Naive B cell (primary cell): ENCODE results near the gene TBX1. TPM values are rescaled to one million over a fixed set of nuclear protein-coding genes. Genes with fewer than 3 reads are reported as not detected.

Source experiments
- ATAC-seq, 2 donors: fragments of 150-1000 bp; cut with Tn5 transposase; 2 replicates each; pipeline ENCODE4 v1.10.0; 2021; ENCODE audit warnings: low read depth in 2 of 2, mild to moderate bottlenecking in 2 of 2, moderate library complexity in 2 of 2
- DNase-seq: peaks from one replicate; pipeline ENCODE4 v3.0.0; 2022
- H3K27ac Mint-ChIP-seq, 6 donors: one replicate each; pipeline ENCODE4 v1.8.0; 2020 to 2022; ENCODE audit warnings: mild to moderate bottlenecking in 6 of 6, mixed read lengths in 6 of 6, moderate library complexity in 5 of 6, inconsistent platforms in 2 of 6
- H3K27me3 Mint-ChIP-seq, 3 donors: one replicate each; pipeline ENCODE4 v1.8.0; 2021 to 2022; ENCODE audit warnings: mixed read lengths in 3 of 3, mild to moderate bottlenecking in 1 of 3
- H3K36me3 Mint-ChIP-seq, 2 donors: one replicate each; pipeline ENCODE4 v1.8.0; 2020 to 2022; ENCODE audit warnings: mixed read lengths in 2 of 2, inconsistent platforms in 1 of 2, mild to moderate bottlenecking in 1 of 2
- H3K4me1 Mint-ChIP-seq, 3 donors: one replicate each; pipeline ENCODE4 v1.8.0; 2020 to 2022; ENCODE audit warnings: mixed read lengths in 3 of 3, inconsistent platforms in 1 of 3, mild to moderate bottlenecking in 1 of 3, moderate library complexity in 1 of 3
- H3K4me3 Mint-ChIP-seq, 8 donors: one replicate each; pipeline ENCODE4 v1.8.0; 2020 to 2022; ENCODE audit warnings: mild to moderate bottlenecking in 8 of 8, mixed read lengths in 8 of 8, moderate library complexity in 8 of 8, inconsistent platforms in 2 of 8
- H3K9me3 Mint-ChIP-seq, 7 donors: one replicate each; pipeline ENCODE4 v1.8.0; 2020 to 2022; ENCODE audit warnings: mixed read lengths in 7 of 7, mild to moderate bottlenecking in 5 of 7, inconsistent platforms in 2 of 7, moderate library complexity in 1 of 7
- polyA plus RNA-seq, 6 donors: library from polyadenylated mRNA; unstranded; fragments of 300-500 nt; fragmentation: Illumina TruSeq; gene quantifications; one replicate each; pipeline ENCODE4 v1.2.3, GENCODE V29; 2021; ENCODE audit warnings: low read depth in 6 of 6

TBX1 gene
- polyA plus RNA-seq, 6 donors from 2014 or later = not detected

DNA sequence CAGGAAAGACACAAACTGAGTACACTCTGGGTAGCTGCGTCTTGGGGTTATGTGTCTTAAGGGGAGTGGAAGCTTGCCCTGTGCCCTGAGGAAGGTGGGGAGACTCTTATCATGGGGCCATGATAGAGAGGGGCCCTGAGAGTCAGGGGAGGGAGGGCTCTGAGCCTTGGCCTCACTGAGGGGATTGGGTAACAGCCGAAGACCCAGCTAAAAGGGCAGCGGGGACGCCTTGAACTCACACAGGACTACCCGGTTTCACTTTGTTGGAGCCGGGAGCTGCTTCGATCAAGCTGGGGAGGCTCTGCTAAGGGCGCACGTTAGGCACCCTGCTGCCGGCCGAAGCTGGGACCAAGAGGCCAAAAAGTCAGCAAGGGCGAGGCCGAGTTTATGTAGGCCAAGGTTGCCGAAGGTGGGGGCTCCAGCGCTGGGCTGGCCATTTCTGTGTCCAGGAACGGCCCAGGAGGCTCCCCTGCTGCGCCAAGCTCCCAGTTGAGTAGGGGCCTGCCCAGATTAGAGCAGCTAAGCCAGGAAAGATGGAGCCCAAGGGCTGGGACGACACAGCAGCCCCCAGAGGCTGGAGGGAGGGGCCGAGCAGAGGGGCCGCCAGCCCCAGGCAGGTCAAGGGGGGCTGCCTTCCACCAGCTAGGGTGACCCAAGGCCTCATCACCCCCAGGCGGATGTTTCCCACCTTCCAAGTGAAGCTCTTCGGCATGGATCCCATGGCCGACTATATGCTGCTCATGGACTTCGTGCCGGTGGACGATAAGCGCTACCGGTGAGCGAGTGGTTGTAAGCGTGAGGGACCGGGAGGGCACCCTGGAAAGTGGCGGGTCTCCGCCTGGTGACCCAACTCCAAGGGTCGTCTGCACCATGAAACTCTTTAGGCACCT, 2.2 kb downstream of the TBX1 start:
- Mint-ChIP-seq H3K4me3 (peak overlapping the region in 4 of 8 donors; percentile 16 to 41 (median 31)), H3K4me1 (peaks cover 23 to 34% (median 25%) of the 10 kb centered on the region in 3 donors)

GRCh38 chr22:19763458-19764298, 3.1 kb downstream of the TBX1 start:
- peaks cover 8 to 13% of the 10 kb centered on the region in 2 donors for H3K36me3 Mint-ChIP-seq

More for the DNA sequence above, 2.2 kb downstream of the TBX1 start:
- Mint-ChIP-seq H3K36me3 (peaks cover 8 to 13% of the 10 kb centered on the region in 2 donors), H3K27ac (no peak overlapping the region), H3K9me3 (peaks cover 0 to 7% (median 0%) of the 10 kb centered on the region in 7 donors), H3K27me3 (peaks cover 45 to 76% (median 67%) of the 10 kb centered on the region in 3 donors)
- no peak for ATAC-seq
- DNase-seq = no peak

DNA sequence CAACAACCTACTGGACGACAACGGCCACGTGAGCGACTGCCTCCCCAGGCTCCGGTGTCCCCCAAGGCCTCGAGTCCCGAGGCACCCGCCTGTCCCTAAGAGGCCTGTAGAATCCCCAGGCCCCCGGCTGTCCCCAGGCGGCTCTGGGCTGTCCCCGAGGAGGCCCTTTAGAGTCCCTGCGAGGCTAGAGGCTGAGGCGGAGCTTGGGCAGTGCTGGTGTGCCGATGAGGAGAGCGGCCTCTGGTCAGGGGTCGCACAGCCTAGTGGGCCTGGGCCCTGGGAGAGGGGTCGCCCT, 3.7 kb downstream of the TBX1 start:
- DNase-seq (no peak), ATAC-seq (no peak)
- H3K36me3 Mint-ChIP-seq = peaks cover 8 to 13% of the 10 kb centered on the region in 2 donors
- H3K27me3 Mint-ChIP-seq = peaks cover 49 to 77% (median 60%) of the 10 kb centered on the region in 3 donors
- H3K9me3 Mint-ChIP-seq = peaks cover 0 to 7% (median 0%) of the 10 kb centered on the region in 7 donors
- H3K4me1 Mint-ChIP-seq = peaks cover 24 to 33% (median 29%) of the 10 kb centered on the region in 3 donors
- H3K4me3 Mint-ChIP-seq = peak overlapping the region in 2 of 8 donors; percentile 39 to 50
- no peak overlapping the region for H3K27ac Mint-ChIP-seq

More at GRCh38 chr22:19763458-19764298, 3.1 kb downstream of the TBX1 start:
- peak overlapping the region in 1 of 8 donors; percentile 41 for H3K4me3 Mint-ChIP-seq
- ATAC-seq (no peak), DNase-seq (no peak)
- H3K9me3 Mint-ChIP-seq = peaks cover 0 to 7% (median 0%) of the 10 kb centered on the region in 7 donors
- no peak overlapping the region for H3K27ac Mint-ChIP-seq
- peaks cover 24 to 34% (median 27%) of the 10 kb centered on the region in 3 donors for H3K4me1 Mint-ChIP-seq
- H3K27me3 Mint-ChIP-seq = peaks cover 45 to 75% (median 61%) of the 10 kb centered on the region in 3 donors

DNA sequence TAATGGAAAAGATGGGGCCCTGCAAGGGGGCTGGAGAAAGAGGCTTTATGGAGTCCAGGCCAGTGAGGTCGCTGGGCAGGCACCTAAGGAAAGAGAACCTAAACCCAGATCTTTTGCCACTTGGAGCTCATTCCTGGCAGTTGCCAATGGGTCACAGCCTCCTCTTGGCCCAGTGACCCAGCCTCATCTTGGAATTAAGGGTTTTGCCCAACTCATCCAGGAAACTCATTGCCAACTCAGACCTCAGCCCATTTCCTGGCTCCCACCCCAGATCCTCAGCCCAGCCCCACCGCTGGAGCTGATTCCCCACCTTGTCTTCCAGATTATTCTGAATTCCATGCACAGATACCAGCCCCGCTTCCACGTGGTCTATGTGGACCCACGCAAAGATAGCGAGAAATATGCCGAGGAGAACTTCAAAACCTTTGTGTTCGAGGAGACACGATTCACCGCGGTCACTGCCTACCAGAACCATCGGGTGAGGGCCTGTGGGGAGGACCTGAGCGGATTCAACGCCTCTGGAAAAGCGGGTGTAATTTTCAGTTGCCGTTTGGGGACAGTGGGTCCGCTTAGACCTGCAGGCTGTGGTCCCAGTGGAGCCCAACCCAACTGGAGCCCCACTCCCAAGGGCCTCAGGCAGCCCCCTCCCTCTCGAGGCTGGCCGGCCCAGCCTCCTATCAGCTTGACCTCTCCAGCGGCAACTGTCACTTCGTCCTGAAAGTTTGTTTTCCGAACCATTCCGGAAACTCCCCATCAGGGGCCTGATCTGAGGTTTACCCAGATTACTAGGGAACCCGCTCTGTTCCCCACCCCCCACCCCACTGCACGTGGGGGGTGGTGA, 4.3 kb downstream of the TBX1 start:
- Mint-ChIP-seq H3K4me1 (peaks cover 19 to 28% (median 27%) of the 10 kb centered on the region in 3 donors), H3K36me3 (peaks cover 6 to 8% of the 10 kb centered on the region in 2 donors), H3K4me3 (peak overlapping the region in 6 of 8 donors; percentile 29 to 83 (median 56)), H3K27ac (no peak overlapping the region), H3K9me3 (peaks cover 0 to 5% (median 0%) of the 10 kb centered on the region in 7 donors), H3K27me3 (peaks cover 49 to 77% (median 60%) of the 10 kb centered on the region in 3 donors)
- ATAC-seq = no peak
- DNase-seq = no peak

- Mint-ChIP-seq H3K36me3 (no peaks in the 10 kb centered on the region), H3K4me3 (peak overlapping the region in 7 of 8 donors; percentile 44 to 83 (median 55)), H3K4me1 (peaks cover 13 to 24% (median 20%) of the 10 kb centered on the region in 3 donors), H3K27ac (no peak overlapping the region), H3K9me3 (peaks cover 0 to 2% (median 0%) of the 10 kb centered on the region in 7 donors), H3K27me3 (peaks cover 43 to 78% (median 60%) of the 10 kb centered on the region in 3 donors)
- ATAC-seq (peak in 1 of 2 donors; percentile 9), DNase-seq (no peak)
Observed at GRCh38 chr22:19765477-19766239, 5.1 kb downstream of the TBX1 start.

- Mint-ChIP-seq H3K4me3 (peak overlapping the region in 1 of 8 donors; percentile 66), H3K9me3 (peaks cover 0 to 2% (median 0%) of the 10 kb centered on the region in 7 donors), H3K27me3 (peaks cover 45 to 83% (median 65%) of the 10 kb centered on the region in 3 donors), H3K36me3 (no peaks in the 10 kb centered on the region), H3K4me1 (peaks cover 13 to 24% (median 20%) of the 10 kb centered on the region in 3 donors), H3K27ac (no peak overlapping the region)
- no peak for ATAC-seq
- no peak for DNase-seq
Observed at GRCh38 chr22:19766240-19766510, 5.6 kb downstream of the TBX1 start.

- peaks cover 47 to 85% (median 65%) of the 10 kb centered on the region in 3 donors for H3K27me3 Mint-ChIP-seq
- H3K36me3 Mint-ChIP-seq = no peaks in the 10 kb centered on the region
- DNase-seq (peak; percentile 45), ATAC-seq (peak; percentile 83 to 87)
- peak overlapping the region in 7 of 8 donors; percentile 45 to 78 (median 68) for H3K4me3 Mint-ChIP-seq
- H3K4me1 Mint-ChIP-seq = peaks cover 10 to 21% (median 16%) of the 10 kb centered on the region in 3 donors
- H3K27ac Mint-ChIP-seq = peak overlapping the region in 1 of 6 donors; percentile 90
- H3K9me3 Mint-ChIP-seq = peaks cover 0 to 2% (median 0%) of the 10 kb centered on the region in 7 donors
Observed at GRCh38 chr22:19766511-19767426, 6.2 kb downstream of the TBX1 start.

DNA sequence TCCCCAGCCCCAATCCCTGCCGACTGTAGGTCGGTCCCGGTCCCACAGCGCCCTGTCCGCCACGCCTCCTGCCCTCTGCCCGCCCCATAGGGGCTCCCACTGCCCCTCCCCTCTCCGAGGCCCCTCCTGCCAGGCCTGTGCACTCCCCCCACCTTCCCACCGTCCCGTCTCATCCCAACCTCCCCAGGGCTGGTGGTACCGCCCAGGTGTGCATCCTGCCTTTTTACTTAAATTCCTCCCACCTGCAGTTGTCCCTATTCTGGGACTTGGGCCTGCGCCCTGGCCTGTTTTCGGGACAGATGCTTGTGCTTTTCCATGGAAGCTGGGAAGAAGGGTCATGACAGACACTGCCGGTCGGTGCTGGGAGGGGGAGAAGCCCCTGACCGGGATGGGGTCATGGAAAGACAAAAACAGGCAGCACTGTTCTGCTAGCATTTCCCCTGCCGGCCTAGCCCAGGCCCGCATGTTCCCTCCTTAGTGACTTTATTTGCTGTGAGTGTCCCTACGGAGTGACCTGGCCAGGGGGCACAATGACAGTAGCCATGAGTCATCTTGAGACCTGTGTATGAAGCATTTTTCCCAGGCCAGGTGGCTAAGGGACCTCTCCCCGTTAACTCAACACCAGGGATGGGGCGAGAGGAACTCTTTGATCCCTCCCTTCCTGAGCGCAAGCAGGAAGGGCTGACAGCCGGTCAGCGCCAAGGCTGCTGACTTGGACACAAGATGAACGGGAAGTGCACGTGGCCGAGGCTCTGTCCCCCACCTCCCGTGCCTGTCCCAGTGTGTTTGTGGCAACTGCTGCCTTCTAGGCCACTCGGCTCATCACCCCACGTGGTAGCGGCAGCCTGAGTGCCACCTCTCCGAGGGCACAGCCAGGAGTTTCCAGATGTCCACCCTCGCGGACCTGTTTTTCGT, 7.1 kb downstream of the TBX1 start:
- Mint-ChIP-seq H3K4me3 (peak overlapping the region in 6 of 8 donors; percentile 65 to 78 (median 70)), H3K27ac (peak overlapping the region in 1 of 6 donors; percentile 90), H3K9me3 (peaks cover 0 to 2% (median 0%) of the 10 kb centered on the region in 7 donors), H3K27me3 (peaks cover 48 to 85% (median 65%) of the 10 kb centered on the region in 3 donors), H3K4me1 (peaks cover 12 to 24% (median 19%) of the 10 kb centered on the region in 3 donors), H3K36me3 (no peaks in the 10 kb centered on the region)
- ATAC-seq (peak; percentile 24 to 35), DNase-seq (no peak)

- peak overlapping the region in 2 of 8 donors; percentile 29 for H3K4me3 Mint-ChIP-seq
- H3K27me3 Mint-ChIP-seq = peaks cover 56 to 84% (median 71%) of the 10 kb centered on the region in 3 donors
- no peaks in the 10 kb centered on the region for H3K36me3 Mint-ChIP-seq
- ATAC-seq = no peak
- peaks cover 24 to 37% (median 33%) of the 10 kb centered on the region in 3 donors for H3K4me1 Mint-ChIP-seq
- DNase-seq = no peak
- peaks cover 0 to 1% (median 0%) of the 10 kb centered on the region in 7 donors for H3K9me3 Mint-ChIP-seq
- H3K27ac Mint-ChIP-seq = no peak overlapping the region
Observed at GRCh38 chr22:19769393-19769715, 8.8 kb downstream of the TBX1 start.

- H3K4me1 Mint-ChIP-seq = peaks cover 24 to 35% (median 33%) of the 10 kb centered on the region in 3 donors
- DNase-seq (no peak), ATAC-seq (no peak)
- H3K27me3 Mint-ChIP-seq = peaks cover 55 to 76% (median 69%) of the 10 kb centered on the region in 3 donors
- no peaks in the 10 kb centered on the region for H3K36me3 Mint-ChIP-seq
- H3K27ac Mint-ChIP-seq = no peak overlapping the region
- peak overlapping the region in 2 of 8 donors; percentile 4 to 29 for H3K4me3 Mint-ChIP-seq
- H3K9me3 Mint-ChIP-seq = no peaks in the 10 kb centered on the region
Observed at GRCh38 chr22:19770349-19771220, 10.0 kb downstream of the TBX1 start.
